Spleen (tissue), 11 donors: ENCODE results near the gene CSNK1A1. TPM values are rescaled to one million over a fixed set of nuclear protein-coding genes. Genes with fewer than 3 reads are reported as not detected.

Source experiments
- DNase-seq: peaks from one replicate; pipeline ENCODE4 v3.0.0-alpha.2; 2020
- H3K27ac ChIP-seq, 8 donors: fragments of 200-600 bp; sonication (generic) in 7 of 8; 1 replicate in 4 of 8; 2 replicates in 4 of 8; pipeline versions ENCODE4 v1.5.0 to v1.8.0; 2016 to 2021; ENCODE audit warnings: inconsistent platforms in 4 of 8, mild to moderate bottlenecking in 4 of 8, moderate library complexity in 1 of 8
- H3K27me3 ChIP-seq, 7 donors: fragments of 200-600 bp; sonication (generic) in 6 of 7; replicated peaks in 1 of 7; 1 replicate in 4 of 7; 2 replicates in 3 of 7; pipeline versions ENCODE4 v1.5.0 to v1.8.0; 2016 to 2021; ENCODE audit warnings: inconsistent platforms in 3 of 7, mild to moderate bottlenecking in 1 of 7
- H3K36me3 ChIP-seq, 6 donors: fragments of 200-600 bp; sonication (generic) in 5 of 6; 1 replicate in 4 of 6; 2 replicates in 2 of 6; pipeline versions ENCODE4 v1.5.0 to v1.8.0; 2016 to 2021; ENCODE audit warnings: inconsistent platforms in 2 of 6
- H3K4me1 ChIP-seq, 6 donors: fragments of 200-600 bp; sonication (generic) in 5 of 6; 1 replicate in 3 of 6; 2 replicates in 3 of 6; pipeline versions ENCODE4 v1.5.0 to v1.8.0; 2016 to 2021; ENCODE audit warnings: inconsistent platforms in 3 of 6
- H3K4me3 ChIP-seq, 8 donors: fragments of 200-600 bp; sonication (generic) in 7 of 8; 1 replicate in 4 of 8; 2 replicates in 4 of 8; pipeline versions ENCODE4 v1.5.0 to v1.8.0; 2016 to 2021; ENCODE audit warnings: inconsistent platforms in 4 of 8, mild to moderate bottlenecking in 4 of 8, moderate library complexity in 2 of 8
- H3K9me3 ChIP-seq, 8 donors: fragments of 200-600 bp; sonication (generic) in 7 of 8; 1 replicate in 4 of 8; 2 replicates in 4 of 8; pipeline versions ENCODE4 v1.5.0 to v1.8.0; 2016 to 2021; ENCODE audit warnings: inconsistent platforms in 4 of 8
- POLR2A ChIP-seq, 3 donors: fragments of 450-650 bp; IDR thresholded peaks; one replicate each; pipeline ENCODE4 v1.5.1; 2017; ENCODE audit warnings: antibody characterized with exemption in 3 of 3, mild to moderate bottlenecking in 1 of 3
- POLR2AphosphoS5 ChIP-seq, 3 donors: sonication (generic); formaldehyde crosslinking; IDR thresholded peaks; one replicate each; pipeline ENCODE4 v1.5.1; 2017; ENCODE audit warnings: antibody characterized with exemption in 3 of 3
- WGBS, 5 donors: extraction: QIAGEN DNeasy Blood & Tissue Kit in 3 of 5; methylation state at CpG; one replicate each; pipeline versions ENCODE4 v1.1.5 to v1.1.7; 2013 to 2018; 5-methylcytosine and 5-hydroxymethylcytosine counted together
- intact Hi-C: fragments of 100-400 bp; cut with DNase I; formaldehyde crosslinking; loops from one replicate; pipeline ENCODE4 v1.15.0; 2023; ENCODE audit warnings: low total_unique reads
- polyA plus RNA-seq, 3 donors: library from polyadenylated mRNA; stranded (reverse); fragments of 200-250 nt; gene quantifications; one replicate each; pipeline ENCODE4 v1.2.1, GENCODE V29; 2013
- total RNA-seq, 7 donors: library from RNA; depleted of rRNA in 3 of 7; stranded (reverse); fragments of >200 nt in 3 of 7; fragmentation: NEBNext Ultra II Directional in 4 of 7; extraction: Animal tissue kit (Norgen Biotek cat#: 25700) in 4 of 7; gene quantifications; one replicate each; pipeline versions ENCODE4 v1.1.0 to v1.2.1, GENCODE V29; 2016 to 2021
- TF ChIP-seq, protein P1 (sequence below), 11 experiments: fragments of 200-600 bp in 7 of 11; fragments of 450-650 bp in 4 of 11; sonication (generic) in 4 of 11; IDR thresholded peaks in 8 of 11; conservative IDR thresholded peaks in 3 of 11; 1 replicate in 7 of 11; 2 replicates in 4 of 11; pipeline versions ENCODE4 v1.4.0 to v1.8.0; 2016 to 2021; ENCODE audit warnings: antibody characterized with exemption in 11 of 11, inconsistent platforms in 4 of 11, mild to moderate bottlenecking in 1 of 11
- donor health status: healthy with polysubstance abuse.
- donor health status: DM: no; HTN: no; CAD: no; lungs with moderate emphysema.
- donor health status: DM: no; HTN: no; CAD: no.
- donor health status: Bipolar disorder and iron deficiency.
- donor health status: healthy.
- donor health status: DM: no; HTN: no; CAD: no.
- donor health status: DM: yes; HTN: yes; CAD: no.

Gene CSNK1A1
- total and polyA plus RNA-seq, 10 donors = 31.9 to 223 (median 185) TPM

- H3K27ac ChIP-seq = peak overlapping the region in 2 of 8 donors; percentile 18 to 25
- intact Hi-C loops = no loop called here
Observed at GRCh38 chr5:149457393-149457763, 93.9 kb downstream of the CSNK1A1 start.

DNA sequence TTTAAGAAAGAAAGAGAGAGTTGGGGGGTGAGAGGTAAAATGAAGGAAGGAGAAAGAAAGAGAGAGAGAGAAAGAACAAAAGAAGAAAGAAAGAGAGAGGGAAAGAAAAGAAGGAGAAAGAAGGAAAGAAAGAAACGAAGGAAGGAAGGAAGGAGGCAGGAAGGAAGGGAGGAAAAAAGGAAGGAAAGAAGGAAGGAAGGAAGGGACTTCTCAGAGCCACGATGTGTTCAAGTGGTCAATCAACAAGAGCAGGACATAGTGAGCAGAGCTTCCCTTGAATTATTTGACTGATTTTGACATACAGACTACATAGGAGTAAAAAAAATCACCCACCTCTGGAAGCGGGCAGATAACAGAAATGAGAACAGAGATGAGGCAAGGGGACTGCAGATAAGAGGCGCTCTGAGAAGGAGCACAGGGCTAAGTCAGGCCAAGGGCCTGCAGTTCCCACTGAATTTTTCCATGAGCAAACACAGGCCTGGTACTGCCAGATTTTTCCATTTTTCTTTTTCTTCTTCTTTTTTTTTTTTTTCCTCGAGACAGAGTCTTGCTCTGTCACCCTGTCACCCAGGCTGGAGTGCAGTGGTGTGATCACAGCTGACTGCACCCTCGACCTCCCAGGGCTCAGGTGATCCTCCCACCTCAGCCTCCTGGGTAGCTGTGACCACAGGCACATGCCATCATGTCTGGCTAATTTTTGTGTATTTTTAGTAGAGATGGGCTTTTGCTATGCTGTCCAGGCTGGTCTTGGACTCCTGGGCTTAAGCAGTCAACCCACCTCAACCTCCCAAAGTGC, 94.4 kb downstream of the CSNK1A1 start:
- Histone ChIP-seq H3K4me3 (no peak overlapping the region), H3K36me3 (no peaks in the 10 kb centered on the region), H3K27ac (peak overlapping the region in 2 of 8 donors; percentile 18 to 25), H3K4me1 (peaks cover 7 to 16% (median 10%) of the 10 kb centered on the region in 6 donors), H3K27me3 (no peaks in the 10 kb centered on the region), H3K9me3 (no peaks in the 10 kb centered on the region)
- 51 to 54% (median 51%) methylated on average over 6 of the region's 6 CpGs for WGBS, 5 donors
- intact Hi-C loops = no loop called here
- no peak for TF ChIP-seq POLR2AphosphoS5 (IDR thresholded peaks at IDR 0.05)
- TF ChIP-seq, protein P1, sequence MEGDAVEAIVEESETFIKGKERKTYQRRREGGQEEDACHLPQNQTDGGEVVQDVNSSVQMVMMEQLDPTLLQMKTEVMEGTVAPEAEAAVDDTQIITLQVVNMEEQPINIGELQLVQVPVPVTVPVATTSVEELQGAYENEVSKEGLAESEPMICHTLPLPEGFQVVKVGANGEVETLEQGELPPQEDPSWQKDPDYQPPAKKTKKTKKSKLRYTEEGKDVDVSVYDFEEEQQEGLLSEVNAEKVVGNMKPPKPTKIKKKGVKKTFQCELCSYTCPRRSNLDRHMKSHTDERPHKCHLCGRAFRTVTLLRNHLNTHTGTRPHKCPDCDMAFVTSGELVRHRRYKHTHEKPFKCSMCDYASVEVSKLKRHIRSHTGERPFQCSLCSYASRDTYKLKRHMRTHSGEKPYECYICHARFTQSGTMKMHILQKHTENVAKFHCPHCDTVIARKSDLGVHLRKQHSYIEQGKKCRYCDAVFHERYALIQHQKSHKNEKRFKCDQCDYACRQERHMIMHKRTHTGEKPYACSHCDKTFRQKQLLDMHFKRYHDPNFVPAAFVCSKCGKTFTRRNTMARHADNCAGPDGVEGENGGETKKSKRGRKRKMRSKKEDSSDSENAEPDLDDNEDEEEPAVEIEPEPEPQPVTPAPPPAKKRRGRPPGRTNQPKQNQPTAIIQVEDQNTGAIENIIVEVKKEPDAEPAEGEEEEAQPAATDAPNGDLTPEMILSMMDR (IDR thresholded peaks at IDR 0.05 in 8 of 11, conservative IDR thresholded peaks at IDR 0.05 in 3 of 11) = no peak
- no peak for TF ChIP-seq POLR2A (IDR thresholded peaks at IDR 0.05)
- no peak for DNase-seq

More at GRCh38 chr5:149457393-149457763, 93.9 kb downstream of the CSNK1A1 start:
- TF ChIP-seq, protein P1 (IDR thresholded peaks at IDR 0.05 in 8 of 11, conservative IDR thresholded peaks at IDR 0.05 in 3 of 11) = no peak
- no peak for TF ChIP-seq POLR2AphosphoS5 (IDR thresholded peaks at IDR 0.05)
- TF ChIP-seq POLR2A (IDR thresholded peaks at IDR 0.05) = no peak
- H3K36me3 ChIP-seq = no peaks in the 10 kb centered on the region
- DNase-seq = no peak
- no peaks in the 10 kb centered on the region for H3K27me3 ChIP-seq
- no peak overlapping the region for H3K4me3 ChIP-seq
- H3K9me3 ChIP-seq = no peaks in the 10 kb centered on the region
- peaks cover under 1 to 11% (median 4%) of the 10 kb centered on the region in 6 donors for H3K4me1 ChIP-seq
- 91 to 100% (median 95%) methylated on average over 5 of the region's 5 CpGs for WGBS, 5 donors

GRCh38 chr5:149455889-149456409, 95.3 kb downstream of the CSNK1A1 start:
- H3K9me3 ChIP-seq = no peaks in the 10 kb centered on the region
- H3K4me1 ChIP-seq = peaks cover 13 to 25% (median 18%) of the 10 kb centered on the region in 6 donors
- WGBS, 5 donors = 73 to 84% (median 82%) methylated on average over 12 to 13 of the region's 13 CpGs
- peak overlapping the region in 2 of 8 donors; percentile 18 to 25 for H3K27ac ChIP-seq
- H3K4me3 ChIP-seq = no peak overlapping the region
- DNase-seq = no peak
- intact Hi-C loops = no loop called here
- no peak for TF ChIP-seq POLR2AphosphoS5 (IDR thresholded peaks at IDR 0.05)
- TF ChIP-seq, protein P1 (IDR thresholded peaks at IDR 0.05 in 8 of 11, conservative IDR thresholded peaks at IDR 0.05 in 3 of 11) = no peak
- no peak for TF ChIP-seq POLR2A (IDR thresholded peaks at IDR 0.05)
- H3K36me3 ChIP-seq = no peaks in the 10 kb centered on the region
- H3K27me3 ChIP-seq = no peaks in the 10 kb centered on the region
